Measurements from ENCODE around the gene S100A12.
A peak's percentile ranks its signal among the peaks of the same experiment; 100 is the strongest.
"Not testable (repeated sequence)": the region's sequence is repeated elsewhere in the genome, so short reads cannot be mapped to it uniquely, and the experiment has no call there.

S100A12 gene

DNA sequence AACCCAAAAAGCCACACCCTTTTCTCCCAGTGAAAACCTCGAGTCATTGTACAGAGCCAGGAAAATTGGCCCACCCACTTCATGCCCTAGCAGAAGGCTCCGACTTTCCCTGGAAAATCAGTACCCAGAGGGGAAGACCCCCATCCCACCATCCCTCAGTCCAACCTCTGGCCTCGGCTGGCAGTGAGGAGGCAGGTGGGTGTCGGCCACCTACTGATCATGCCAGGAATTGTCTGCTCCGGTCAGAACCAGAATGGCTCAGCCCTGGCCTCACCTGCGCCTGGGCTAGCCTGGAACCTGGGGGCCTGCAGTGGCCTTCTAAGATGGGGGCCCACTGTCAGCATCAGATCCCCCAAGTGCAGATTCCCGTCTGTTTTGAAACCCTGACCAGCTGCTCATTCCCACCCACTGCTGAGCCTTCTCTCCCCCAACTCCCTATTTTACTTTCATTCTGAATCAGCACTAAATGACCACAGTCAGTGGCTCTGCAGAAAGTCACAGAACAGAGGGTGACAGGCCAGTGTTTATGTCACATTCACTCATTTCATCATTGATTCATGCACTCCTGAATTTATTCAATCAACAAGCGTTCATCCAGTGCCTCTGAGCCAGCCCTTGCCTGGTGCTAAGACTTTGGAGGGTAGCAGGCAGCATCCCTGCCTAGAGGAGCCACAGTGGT is 20.8 kb downstream of the S100A12 start:
- no peak for DNase-seq (ENCODE audit: low read depth in 3 of 3, low spot score in 1 of 3)

DNA sequence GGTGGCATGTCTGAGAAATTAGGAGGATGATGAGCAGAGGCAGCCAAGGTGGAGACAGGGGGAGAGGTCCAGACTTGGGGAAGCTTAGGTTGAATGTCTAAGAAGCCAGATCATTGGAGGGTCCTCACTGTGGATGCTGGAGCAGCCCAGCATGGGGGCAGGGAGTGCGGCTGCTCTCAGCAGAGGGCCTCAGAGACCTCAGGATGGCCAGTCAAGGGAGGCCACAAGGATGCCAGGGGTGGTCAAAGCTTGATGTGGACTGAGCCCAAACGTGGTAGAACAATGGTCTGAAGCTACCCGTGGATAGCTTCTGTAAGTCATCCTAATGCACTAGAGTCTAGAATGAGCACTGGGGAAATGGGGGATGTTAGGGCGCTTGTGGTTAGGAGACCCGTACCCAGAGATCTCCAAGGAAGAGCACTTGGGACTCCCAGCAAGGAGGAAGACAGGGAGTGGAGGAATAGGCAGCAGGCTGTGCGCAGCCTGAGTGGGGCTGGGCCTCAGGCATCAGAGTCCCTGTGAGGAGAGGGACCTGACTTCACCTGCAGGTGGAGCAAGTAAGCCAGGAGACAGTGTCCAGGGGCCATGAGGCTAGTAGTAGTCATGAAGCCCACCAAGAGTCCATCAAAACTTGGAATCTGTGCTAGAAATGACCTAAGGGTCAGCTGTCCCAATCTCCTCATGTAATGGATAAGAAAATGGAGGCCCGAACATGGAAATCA is 22.0 kb downstream of the S100A12 start:
- DNase-seq (ENCODE audit: low read depth in 3 of 3, low spot score in 1 of 3) = no peak

DNA sequence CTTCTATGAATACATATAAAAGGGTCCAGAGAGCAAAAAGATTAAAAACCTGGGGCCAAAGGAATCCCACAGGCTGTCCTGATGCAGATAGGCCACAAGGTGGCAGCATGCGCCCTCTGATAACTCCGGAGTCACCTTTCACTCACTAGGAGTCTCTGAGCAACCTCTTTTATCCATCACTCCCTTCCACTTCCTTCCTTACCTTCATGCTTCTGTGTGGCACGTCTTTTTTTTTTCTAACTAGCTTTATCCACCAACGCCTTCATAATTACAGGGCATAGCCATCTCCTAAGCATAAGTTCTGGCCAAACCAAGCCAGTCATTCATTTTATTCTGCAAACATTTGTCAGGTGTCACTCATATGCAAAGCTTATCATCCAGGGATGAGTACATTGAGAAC is 22.9 kb downstream of the S100A12 start:
- DNase-seq (ENCODE audit: low read depth in 3 of 3, low spot score in 1 of 3) = peak; percentile 2 to 39 (median 22)

- no peak for DNase-seq (ENCODE audit: low read depth in 3 of 3, low spot score in 1 of 3)
Measured at GRCh38 chr1:153350321-153350957, 25.0 kb downstream of the S100A12 start.

GRCh38 chr1:153349363-153350320 is 25.8 kb downstream of the S100A12 start:
- DNase-seq (ENCODE audit: low read depth in 3 of 3, low spot score in 1 of 3) = no peak

DNA sequence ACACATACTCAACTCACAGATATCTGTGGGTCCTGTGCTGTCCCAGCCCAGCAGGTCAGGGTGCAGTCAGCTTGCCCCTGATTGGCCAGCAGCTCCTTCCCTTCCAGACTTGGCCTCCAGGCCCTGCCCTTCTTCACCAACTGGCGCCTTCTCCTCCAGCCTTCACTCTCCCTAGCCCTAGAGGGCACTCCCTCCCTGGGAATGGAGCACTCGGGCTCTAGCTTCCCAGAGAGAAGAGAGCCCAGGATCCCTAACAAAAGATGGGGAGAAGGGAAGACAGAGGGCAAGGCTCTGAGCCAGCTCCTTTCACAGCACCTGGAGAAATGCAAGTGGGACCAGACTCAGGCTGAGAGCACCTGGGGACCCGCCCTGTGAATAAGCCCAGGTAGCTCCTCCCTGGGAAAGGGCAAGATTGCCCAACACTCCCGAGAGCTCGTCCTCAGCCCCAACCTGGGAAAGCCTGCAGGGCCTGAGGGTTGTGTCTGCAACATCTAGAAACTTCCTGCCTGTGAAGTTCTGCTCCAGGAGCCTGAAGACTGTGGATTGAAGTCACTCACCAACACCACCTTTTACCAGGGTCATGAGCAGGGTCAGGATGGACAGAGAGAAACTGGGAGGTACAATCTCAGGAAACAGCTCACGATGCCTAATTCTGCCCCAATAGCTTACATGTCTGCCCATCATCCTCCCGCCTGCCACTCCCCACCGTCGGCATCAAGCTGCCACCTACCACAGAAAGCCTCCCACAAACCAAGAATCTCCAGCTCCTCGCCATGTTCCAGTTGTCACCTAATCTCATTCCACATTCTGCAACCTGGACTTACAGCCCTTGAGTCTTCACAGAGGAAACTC is 26.7 kb downstream of the S100A12 start, which contains the start of gene PGLYRP4:
Gene PGLYRP4, minus strand, starts transcription at position 331 of the 852 bp plus-strand sequence. CDS start 909 bp downstream, outside the sequence.
- no peak for DNase-seq (ENCODE audit: low read depth in 3 of 3, low spot score in 1 of 3)

DNA sequence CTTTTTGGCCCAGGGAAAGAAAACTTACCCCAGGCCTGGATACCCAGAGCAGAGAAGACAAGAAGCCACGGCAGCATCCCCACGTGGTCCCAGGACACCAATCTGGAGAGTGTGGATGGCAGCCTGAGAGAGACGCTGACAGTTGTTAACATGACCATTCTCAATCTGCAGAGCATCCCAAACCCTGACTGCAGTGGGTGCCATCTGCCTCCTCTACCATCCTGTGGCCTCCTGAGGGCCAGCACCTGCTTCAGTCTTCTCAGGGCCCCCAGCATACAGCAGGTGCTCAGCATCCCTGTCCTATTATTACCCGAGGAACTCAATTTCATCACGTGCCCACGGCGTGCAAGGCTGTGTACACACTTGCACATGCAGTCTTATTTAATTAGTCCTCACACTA is 27.6 kb downstream of the S100A12 start:
- no peak for DNase-seq (ENCODE audit: low read depth in 3 of 3, low spot score in 1 of 3)

DNA sequence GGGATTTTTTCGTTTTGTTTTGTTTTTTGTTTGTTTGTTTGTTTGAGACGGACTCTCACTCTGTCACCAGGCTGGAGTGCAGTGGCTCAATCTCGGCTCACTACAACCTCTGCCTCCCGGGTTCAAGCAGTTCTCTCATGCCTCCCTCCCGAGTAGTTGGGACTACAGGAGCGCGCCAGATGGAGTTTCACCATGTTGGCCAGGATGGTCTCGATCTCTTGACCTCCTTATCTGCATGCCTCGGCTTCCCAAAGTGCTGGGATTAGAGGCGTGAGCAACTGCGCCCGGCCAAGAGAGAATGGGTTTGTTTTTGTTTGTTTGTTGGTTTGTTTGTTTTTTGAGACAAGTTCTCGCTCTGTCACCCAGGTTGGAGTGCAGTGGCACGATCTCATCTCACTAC is 28.4 kb downstream of the S100A12 start:
- DNase-seq (ENCODE audit: low read depth in 3 of 3, low spot score in 1 of 3) = not testable (repeated sequence)

GRCh38 chr1:153346077-153346723 is 29.2 kb downstream of the S100A12 start:
- no peak for DNase-seq (ENCODE audit: low read depth in 3 of 3, low spot score in 1 of 3)

DNA sequence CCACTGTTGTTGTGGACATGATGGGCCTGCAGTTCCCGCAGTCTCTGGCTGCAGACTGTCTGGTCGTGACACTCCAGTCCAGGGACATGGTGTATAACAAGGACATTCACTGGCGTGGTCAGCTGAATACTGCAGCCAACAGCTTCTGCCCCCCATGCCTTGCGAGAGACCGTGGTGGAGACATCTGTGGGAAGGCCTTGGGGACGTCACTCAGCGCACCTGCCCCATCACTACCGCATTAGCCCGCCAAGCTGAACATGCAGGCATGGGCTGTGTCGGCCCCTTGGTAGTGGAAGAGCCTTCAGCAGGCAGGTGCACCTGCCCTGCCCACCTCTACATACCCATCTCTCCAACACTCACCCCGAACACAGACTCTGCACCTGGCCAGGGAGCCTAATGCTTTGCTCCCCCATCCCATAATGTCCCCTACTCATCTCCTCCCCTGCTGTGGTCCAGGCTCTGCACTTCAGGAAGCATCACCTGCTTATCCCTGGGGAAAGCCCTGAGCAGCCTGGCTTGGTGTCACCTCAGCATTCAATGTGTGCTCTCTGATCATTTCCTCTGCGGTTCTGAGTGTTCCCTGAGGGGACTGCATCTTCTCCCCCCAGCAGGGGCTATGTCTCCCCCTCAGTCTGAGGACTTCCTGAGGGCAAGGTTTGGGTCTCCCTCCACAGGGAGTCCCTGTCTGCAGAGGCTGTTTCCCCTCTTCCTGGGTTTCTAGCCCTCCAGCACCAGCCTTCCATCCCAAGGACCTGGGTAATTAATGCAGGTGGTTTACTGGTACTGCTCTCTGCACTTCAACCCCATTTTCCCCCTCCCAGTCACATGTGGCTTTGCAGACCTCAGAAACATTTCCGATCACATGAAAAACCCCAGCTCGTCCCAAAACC is 30.0 kb downstream of the S100A12 start:
- DNase-seq (ENCODE audit: low read depth in 3 of 3, low spot score in 1 of 3) = no peak

DNA sequence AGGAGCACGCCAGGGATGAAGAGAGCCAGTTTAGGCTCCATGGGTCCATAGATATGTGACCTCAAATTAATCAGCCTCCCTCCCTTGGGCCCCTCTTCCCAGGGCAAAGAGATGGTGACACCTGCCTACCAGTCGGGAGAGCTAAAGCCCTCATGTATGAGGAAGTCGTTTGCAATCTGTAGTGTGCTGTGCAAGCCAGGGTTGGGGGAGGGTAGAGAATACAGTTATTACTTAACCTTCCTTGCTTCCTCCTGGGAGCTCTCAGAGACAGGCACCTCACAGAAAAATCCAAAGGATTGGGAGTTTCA is 30.7 kb downstream of the S100A12 start:
- DNase-seq (ENCODE audit: low read depth in 3 of 3, low spot score in 1 of 3) = no peak

GRCh38 chr1:153343811-153344717 is 31.4 kb downstream of the S100A12 start:
- DNase-seq (ENCODE audit: low read depth in 3 of 3, low spot score in 1 of 3) = no peak

DNA sequence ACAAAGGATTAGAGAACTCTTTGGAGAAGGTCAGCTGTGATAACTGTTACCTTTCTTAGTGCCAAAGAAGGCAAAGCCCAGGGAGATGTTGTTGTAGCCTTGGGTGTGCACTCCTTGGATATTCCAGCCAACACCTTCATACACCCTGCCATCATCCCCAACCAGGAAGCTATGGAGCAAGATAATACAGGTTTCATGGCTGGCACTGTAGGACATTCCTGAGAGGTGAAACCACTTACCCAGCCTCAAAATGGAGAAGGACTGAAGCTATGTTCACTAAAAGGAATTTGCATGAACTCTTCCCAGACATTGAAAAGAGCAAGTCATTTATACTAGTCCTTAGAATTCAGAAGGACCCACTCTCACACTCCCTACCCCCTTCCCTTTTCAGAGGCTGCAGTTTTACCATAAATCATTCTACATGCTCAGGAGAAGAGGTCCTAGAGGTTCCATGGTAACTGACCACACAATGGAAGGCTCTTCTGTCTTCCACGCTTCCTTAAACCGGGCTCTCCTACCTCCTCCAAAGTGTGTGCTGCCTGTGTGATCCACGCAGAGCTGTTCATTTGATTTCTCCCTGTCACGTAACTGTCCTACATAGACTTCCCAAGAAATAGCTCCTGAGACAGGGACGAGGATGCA is 32.3 kb downstream of the S100A12 start:
- DNase-seq (ENCODE audit: low read depth in 3 of 3, low spot score in 1 of 3) = no peak

GRCh38 chr1:153342178-153342577 is 33.2 kb downstream of the S100A12 start:
- DNase-seq (ENCODE audit: low read depth in 3 of 3, low spot score in 1 of 3) = no peak

- DNase-seq (ENCODE audit: low read depth in 3 of 3, low spot score in 1 of 3) = no peak
Measured at GRCh38 chr1:153341431-153341934, 33.9 kb downstream of the S100A12 start.

- no peak for DNase-seq (ENCODE audit: low read depth in 3 of 3, low spot score in 1 of 3)
Measured at GRCh38 chr1:153340356-153340755, 35.1 kb downstream of the S100A12 start.

DNA sequence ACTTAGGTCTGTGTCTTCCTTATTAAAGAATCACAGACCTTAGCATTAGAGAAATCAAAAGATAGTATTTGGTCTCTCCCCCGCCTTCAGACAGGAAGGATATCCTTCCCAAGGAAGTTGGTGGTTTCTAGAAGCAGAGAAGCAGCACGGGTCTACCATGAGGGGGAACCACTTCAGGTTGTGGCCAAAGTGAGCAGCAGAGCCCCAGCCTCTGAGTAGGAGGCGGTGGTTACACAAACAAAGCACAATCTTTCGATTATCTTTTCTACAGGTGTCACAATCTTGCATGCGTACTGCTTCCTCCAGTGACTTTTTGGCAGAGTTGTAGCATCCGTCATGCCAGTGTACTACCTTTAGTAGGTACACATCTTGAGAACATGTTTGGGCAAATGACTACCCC is 35.6 kb downstream of the S100A12 start:
- DNase-seq (ENCODE audit: low read depth in 3 of 3, low spot score in 1 of 3) = no peak
